ENCODE measurements around the gene CAPN10.

The CAPN10 gene

GRCh38 chr2:240583774-240584173 lies 2.8 kb upstream of the CAPN10 start:
- Histone ChIP-seq H3K36me3 (ENCODE audit: insufficient read depth, insufficient read length, low read length) (peaks cover 28% of the 10 kb centered on the region), H3K4me1 (ENCODE audit: insufficient read depth, insufficient read length) (peaks cover 34% of the 10 kb centered on the region), H3K9ac (ENCODE audit: insufficient read length, low read depth) (no peak overlapping the region)

DNA sequence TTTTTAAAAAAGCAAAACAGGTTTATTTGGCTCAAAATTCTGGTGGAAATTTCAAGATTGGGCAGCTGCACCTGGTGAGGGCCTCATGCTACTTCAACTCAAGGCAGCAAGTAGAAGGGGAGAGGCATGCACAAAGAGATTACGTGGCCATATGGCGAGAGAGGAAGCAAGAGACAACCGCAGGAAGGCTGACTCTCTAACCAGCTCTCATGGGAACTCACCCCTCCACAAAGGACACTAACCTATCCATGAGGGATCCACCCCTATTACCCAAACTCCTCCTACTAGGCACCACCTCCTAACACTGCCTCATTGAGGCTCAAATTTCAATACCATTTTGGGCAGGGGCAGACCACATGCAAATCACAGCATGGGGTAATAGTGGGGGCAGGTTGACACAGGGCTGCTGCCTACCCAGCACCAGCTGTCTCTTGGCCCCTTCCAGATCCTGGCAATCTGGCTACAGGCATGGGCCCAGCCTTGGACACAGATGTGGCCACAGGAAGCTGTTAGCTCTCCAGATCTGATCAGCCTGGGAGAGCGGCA lies 2.0 kb upstream of the CAPN10 start:
- H3K9me3 ChIP-seq (ENCODE audit: insufficient read depth, low read length), result no peaks in the 10 kb centered on the region
- H3K9ac ChIP-seq (ENCODE audit: insufficient read length, low read depth), result no peak overlapping the region
- H3K4me1 ChIP-seq (ENCODE audit: insufficient read depth, insufficient read length), result peaks cover 32% of the 10 kb centered on the region
- H3K4me3 ChIP-seq (ENCODE audit: insufficient read length, low read depth), result peak overlapping the region; percentile 90
- peaks cover 3% of the 10 kb centered on the region for H3K27me3 ChIP-seq (ENCODE audit: insufficient read depth, insufficient read length)
- H3K36me3 ChIP-seq (ENCODE audit: insufficient read depth, insufficient read length, low read length), result peaks cover 24% of the 10 kb centered on the region
- no peak for TF ChIP-seq ZNF274 (IDR thresholded peaks at IDR 0.05; ENCODE audit: low read depth, low read length)
- TF ChIP-seq YY1 (IDR thresholded peaks at IDR 0.05; ENCODE audit: insufficient read depth, insufficient read length), result no peak
- no peak for TF ChIP-seq SUZ12 (IDR thresholded peaks at IDR 0.05; ENCODE audit: extremely low read depth, insufficient read depth, insufficient read length)
- DNase-seq (ENCODE audit: low read depth, low spot score), result no peak

More at GRCh38 chr2:240583774-240584173, 2.8 kb upstream of the CAPN10 start:
- no peaks in the 10 kb centered on the region for H3K9me3 ChIP-seq (ENCODE audit: insufficient read depth, low read length)
- H3K27me3 ChIP-seq (ENCODE audit: insufficient read depth, insufficient read length), result peaks cover 3% of the 10 kb centered on the region
- TF ChIP-seq ZNF274 (IDR thresholded peaks at IDR 0.05; ENCODE audit: low read depth, low read length) (no peak), SUZ12 (IDR thresholded peaks at IDR 0.05; ENCODE audit: extremely low read depth, insufficient read depth, insufficient read length) (no peak), YY1 (IDR thresholded peaks at IDR 0.05; ENCODE audit: insufficient read depth, insufficient read length) (no peak)
- no peak for DNase-seq (ENCODE audit: low read depth, low spot score)
- no peak overlapping the region for H3K4me3 ChIP-seq (ENCODE audit: insufficient read length, low read depth)

DNA sequence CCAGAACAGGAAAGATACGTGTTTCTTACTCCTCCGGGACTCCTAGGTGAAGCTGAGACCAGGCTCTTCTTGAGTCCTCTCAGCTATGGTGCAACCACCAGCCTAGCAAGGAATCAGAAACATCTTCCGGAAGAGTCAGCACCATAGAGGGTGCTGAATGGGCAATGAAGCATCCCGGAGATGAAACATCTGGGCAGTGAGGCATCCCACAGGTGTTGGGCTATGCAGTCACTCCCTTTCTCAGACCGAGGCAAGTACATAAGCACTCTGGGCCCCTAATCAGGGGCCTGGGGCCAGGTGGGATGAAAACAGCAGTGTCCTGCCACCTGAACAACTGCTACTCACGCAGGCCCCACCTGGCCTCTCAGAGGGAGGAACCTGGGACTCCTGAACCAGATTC lies 1.4 kb upstream of the CAPN10 start:
- Histone ChIP-seq H3K9ac (ENCODE audit: insufficient read length, low read depth) (peak overlapping the region; percentile 97), H3K9me3 (ENCODE audit: insufficient read depth, low read length) (no peaks in the 10 kb centered on the region), H3K4me3 (ENCODE audit: insufficient read length, low read depth) (peak overlapping the region; percentile 90), H3K27me3 (ENCODE audit: insufficient read depth, insufficient read length) (peaks cover 3% of the 10 kb centered on the region), H3K36me3 (ENCODE audit: insufficient read depth, insufficient read length, low read length) (peaks cover 29% of the 10 kb centered on the region), H3K4me1 (ENCODE audit: insufficient read depth, insufficient read length) (peaks cover 26% of the 10 kb centered on the region)
- DNase-seq (ENCODE audit: low read depth, low spot score), result no peak
- TF ChIP-seq ZNF274 (IDR thresholded peaks at IDR 0.05; ENCODE audit: low read depth, low read length) (no peak), YY1 (IDR thresholded peaks at IDR 0.05; ENCODE audit: insufficient read depth, insufficient read length) (no peak), SUZ12 (IDR thresholded peaks at IDR 0.05; ENCODE audit: extremely low read depth, insufficient read depth, insufficient read length) (no peak)

GRCh38 chr2:240585681-240586197 lies 795 bp upstream of the CAPN10 start:
- no peak for DNase-seq (ENCODE audit: low read depth, low spot score)
- peak overlapping the region; percentile 97 for H3K9ac ChIP-seq (ENCODE audit: insufficient read length, low read depth)
- H3K4me1 ChIP-seq (ENCODE audit: insufficient read depth, insufficient read length), result peaks cover 21% of the 10 kb centered on the region
- H3K36me3 ChIP-seq (ENCODE audit: insufficient read depth, insufficient read length, low read length), result peaks cover 35% of the 10 kb centered on the region
- peaks cover 3% of the 10 kb centered on the region for H3K27me3 ChIP-seq (ENCODE audit: insufficient read depth, insufficient read length)
- no peaks in the 10 kb centered on the region for H3K9me3 ChIP-seq (ENCODE audit: insufficient read depth, low read length)
- no peak for TF ChIP-seq YY1 (IDR thresholded peaks at IDR 0.05; ENCODE audit: insufficient read depth, insufficient read length)
- no peak for TF ChIP-seq SUZ12 (IDR thresholded peaks at IDR 0.05; ENCODE audit: extremely low read depth, insufficient read depth, insufficient read length)
- no peak for TF ChIP-seq ZNF274 (IDR thresholded peaks at IDR 0.05; ENCODE audit: low read depth, low read length)
- H3K4me3 ChIP-seq (ENCODE audit: insufficient read length, low read depth), result peak overlapping the region; percentile 90

- TF ChIP-seq SUZ12 (IDR thresholded peaks at IDR 0.05; ENCODE audit: extremely low read depth, insufficient read depth, insufficient read length), result no peak
- no peak for TF ChIP-seq YY1 (IDR thresholded peaks at IDR 0.05; ENCODE audit: insufficient read depth, insufficient read length)
- no peak for TF ChIP-seq ZNF274 (IDR thresholded peaks at IDR 0.05; ENCODE audit: low read depth, low read length)
- DNase-seq (ENCODE audit: low read depth, low spot score), result no peak
- peaks cover 49% of the 10 kb centered on the region for H3K36me3 ChIP-seq (ENCODE audit: insufficient read depth, insufficient read length, low read length)
These were observed 626 bp downstream of the CAPN10 start for GRCh38 chr2:240586919-240587800.

DNA sequence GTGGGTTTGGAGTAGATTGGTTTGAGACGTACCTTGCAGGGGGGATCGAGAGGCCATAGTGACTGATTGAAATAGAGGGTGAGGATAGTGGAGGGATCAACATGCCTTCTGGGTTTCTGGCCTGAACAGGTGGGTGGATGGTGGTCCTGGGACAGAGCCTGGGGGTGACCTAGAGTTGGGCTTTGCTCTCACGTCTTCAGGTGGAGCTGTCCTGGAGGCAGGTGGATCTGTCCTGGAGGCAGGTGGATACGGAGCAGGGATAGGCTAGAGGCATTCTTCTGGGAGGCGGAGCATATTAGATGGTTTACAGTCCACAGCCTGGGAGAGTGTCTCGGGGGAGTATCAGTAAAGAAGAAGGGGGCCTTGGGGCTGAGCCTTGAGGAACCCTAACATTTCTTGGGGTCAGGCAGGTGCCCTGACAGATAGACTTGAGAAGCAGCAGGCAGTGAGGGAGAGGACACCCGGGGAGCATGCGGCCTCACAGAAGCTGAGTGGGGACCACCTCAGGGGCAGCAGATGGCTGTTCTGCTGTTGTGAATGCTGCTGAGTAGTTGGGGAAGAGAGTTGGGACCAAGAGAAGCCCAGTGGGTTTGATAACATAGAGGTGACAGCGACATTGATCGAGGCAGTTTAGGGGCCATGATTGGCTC lies 1.6 kb downstream of the CAPN10 start:
- Histone ChIP-seq H3K9me3 (ENCODE audit: insufficient read depth, low read length) (no peaks in the 10 kb centered on the region), H3K4me3 (ENCODE audit: insufficient read length, low read depth) (peak overlapping the region; percentile 90), H3K9ac (ENCODE audit: insufficient read length, low read depth) (peak overlapping the region; percentile 36), H3K27me3 (ENCODE audit: insufficient read depth, insufficient read length) (peaks cover 3% of the 10 kb centered on the region), H3K36me3 (ENCODE audit: insufficient read depth, insufficient read length, low read length) (peaks cover 55% of the 10 kb centered on the region), H3K4me1 (ENCODE audit: insufficient read depth, insufficient read length) (peaks cover 18% of the 10 kb centered on the region)
- TF ChIP-seq YY1 (IDR thresholded peaks at IDR 0.05; ENCODE audit: insufficient read depth, insufficient read length) (no peak), SUZ12 (IDR thresholded peaks at IDR 0.05; ENCODE audit: extremely low read depth, insufficient read depth, insufficient read length) (no peak), ZNF274 (IDR thresholded peaks at IDR 0.05; ENCODE audit: low read depth, low read length) (no peak)
- DNase-seq (ENCODE audit: low read depth, low spot score), result no peak

More at GRCh38 chr2:240586919-240587800, 626 bp downstream of the CAPN10 start:
- Histone ChIP-seq H3K9me3 (ENCODE audit: insufficient read depth, low read length) (no peaks in the 10 kb centered on the region), H3K4me1 (ENCODE audit: insufficient read depth, insufficient read length) (peaks cover 21% of the 10 kb centered on the region), H3K9ac (ENCODE audit: insufficient read length, low read depth) (peak overlapping the region; percentile 83), H3K27me3 (ENCODE audit: insufficient read depth, insufficient read length) (peaks cover 3% of the 10 kb centered on the region), H3K4me3 (ENCODE audit: insufficient read length, low read depth) (peak overlapping the region; percentile 90)

Measured in NT2/D1 (cell line).